HepG2 (cell line): Measurements from ENCODE around the gene WDR86. TPM values are rescaled to one million over a fixed set of nuclear protein-coding genes. Genes with fewer than 3 reads are reported as not detected.
A peak's percentile ranks its signal among the peaks of the same experiment; 100 is the strongest.

Source experiments
- ATAC-seq: fragments of 200-7000 bp; cut with Tn5 transposase; 3 replicates; pipeline ENCODE4 v1.9.1; 2020; ENCODE audit warnings: mild to moderate bottlenecking, moderate library complexity
- BruUV-seq: library from RNA; stranded (reverse); fragments of 400-500 nt; replicated peaks from 2 replicates; lab custom pipeline; 2021; lab: Mats Ljungman, UMichigan
- CTCF ChIA-PET: fragments of 300-600 bp; formaldehyde crosslinking; extraction: SDS; loops from one replicate; lab custom pipeline; 2021; ENCODE audit warnings: low total read pairs, inconsistent platforms, low intra/inter-chr PET ratio; lab: Yijun Ruan, JAX
- POLR2A ChIA-PET: fragments of 350-600 bp; sonication (Branson Sonifier 250); formaldehyde crosslinking; loops from one replicate; lab custom pipeline; 2020; ENCODE audit warnings: antibody characterized with exemption, inconsistent platforms; lab: Yijun Ruan, JAX
- DNase-seq: peaks from one replicate; pipeline ENCODE4 v3.0.0-alpha.2; 2015; ENCODE audit warnings: low spot score
- FAIRE-seq: peaks from 3 replicates; lab custom pipeline; 2011; peaks lifted over from hg19 to GRCh38; lab: Jason Lieb, UNC
- H2AFZ ChIP-seq: one replicate; pipeline ENCODE4 v1.6.1; 2011; ENCODE audit warnings: low read length, inconsistent platforms
- H3K27ac ChIP-seq: fragments of 300-600 bp; 3 replicates; pipeline ENCODE4 v1.8.0; 2011; ENCODE audit warnings: mixed run types, mild to moderate bottlenecking, mixed read lengths, low read length, inconsistent platforms; ENCODE audit not compliant: insufficient read depth; ENCODE audit errors: extremely low read length
- H3K27me3 ChIP-seq, 2 experiments: fragments of 200-600 bp in 1 of 2; 2 replicates in 1 of 2; 3 replicates in 1 of 2; pipeline versions ENCODE4 v1.6.0 to v1.8.0; 2011; ENCODE audit warnings: low read length in 2 of 2, mild to moderate bottlenecking in 2 of 2, moderate library complexity in 2 of 2, inconsistent platforms in 1 of 2; ENCODE audit not compliant: insufficient read depth in 2 of 2, control insufficient read depth in 1 of 2
- H3K36me3 ChIP-seq, 2 experiments: fragments of 200-600 bp in 1 of 2; replicated peaks in 1 of 2; 2 replicates in 1 of 2; 3 replicates in 1 of 2; pipeline versions ENCODE4 v1.5.1 to v1.8.0; 2011; ENCODE audit warnings: low read length in 2 of 2, inconsistent platforms in 1 of 2; ENCODE audit not compliant: insufficient read depth in 2 of 2, control insufficient read depth in 1 of 2
- H3K4me1 ChIP-seq: 2 replicates; pipeline ENCODE4 v1.5.1; 2012; ENCODE audit warnings: low read length, inconsistent platforms; ENCODE audit not compliant: insufficient read depth
- H3K4me2 ChIP-seq: 2 replicates; pipeline ENCODE4 v1.6.0; 2011; ENCODE audit warnings: low read depth, low read length, inconsistent platforms
- H3K4me3 ChIP-seq, 3 experiments: fragments of 200-600 bp in 1 of 3; sonication (generic), shearing (Covaris generic) in 1 of 3; replicated peaks in 1 of 3; 2 replicates each; pipeline ENCODE4 v1.5.1; 2011 to 2016; ENCODE audit warnings: low read length in 3 of 3, inconsistent platforms in 2 of 3, low read depth in 2 of 3, mild to moderate bottlenecking in 2 of 3, control low read depth in 1 of 3, mixed read lengths in 1 of 3; ENCODE audit not compliant: insufficient read depth in 1 of 3
- H3K79me2 ChIP-seq: one replicate; pipeline ENCODE4 v1.6.1; 2011; ENCODE audit warnings: low read length, inconsistent platforms; ENCODE audit not compliant: insufficient read depth
- H3K9ac ChIP-seq: 2 replicates; pipeline ENCODE4 v1.6.0; 2011; ENCODE audit warnings: mild to moderate bottlenecking, low read depth, low read length, inconsistent platforms; ENCODE audit not compliant: insufficient read depth
- H3K9me3 ChIP-seq: 2 replicates; pipeline ENCODE4 v1.5.1; 2012; ENCODE audit warnings: mild to moderate bottlenecking, low read length
- H4K20me1 ChIP-seq: 2 replicates; pipeline ENCODE4 v1.6.0; 2011; ENCODE audit warnings: inconsistent platforms, mild to moderate bottlenecking, low read length, moderate library complexity; ENCODE audit not compliant: insufficient read depth
- ARNTL ChIP-seq: sonication (generic); formaldehyde crosslinking; IDR thresholded peaks from 2 replicates; pipeline ENCODE4 v1.4.0; 2020; ENCODE audit warnings: mild to moderate bottlenecking, missing genetic modification reagents
- BHLHE40 ChIP-seq: IDR thresholded peaks from 2 replicates; pipeline ENCODE4 v1.6.1; 2011; ENCODE audit warnings: low read length, improper control_type of control experiment
- FOXJ3 ChIP-seq: sonication (generic); formaldehyde crosslinking; IDR thresholded peaks from 2 replicates; pipeline ENCODE4 v1.4.0; 2020; ENCODE audit warnings: missing genetic modification reagents, mild to moderate bottlenecking, borderline replicate concordance
- HHEX ChIP-seq: IDR thresholded peaks from 2 replicates; pipeline ENCODE4 v1.6.1; 2016; ENCODE audit warnings: control low read depth
- KLF11 ChIP-seq: IDR thresholded peaks from 2 replicates; pipeline ENCODE4 v1.6.1; 2016; ENCODE audit warnings: missing compliant biosample characterization
- LRRFIP1 ChIP-seq: sonication (generic); formaldehyde crosslinking; conservative IDR thresholded peaks from 2 replicates; pipeline ENCODE4 v1.4.0; 2020; ENCODE audit warnings: missing genetic modification reagents
- NR2F1 ChIP-seq, 2 experiments: fragments of 450-650 bp in 1 of 2; formaldehyde crosslinking in 1 of 2; IDR thresholded peaks; 2 replicates each; pipeline versions ENCODE4 v1.5.0 to v1.6.1; 2016 to 2020; ENCODE audit warnings: mild to moderate bottlenecking in 1 of 2, missing compliant biosample characterization in 1 of 2, missing genetic modification reagents in 1 of 2, moderate library complexity in 1 of 2
- PHF20 ChIP-seq: sonication (generic); formaldehyde crosslinking; IDR thresholded peaks from 2 replicates; pipeline ENCODE4 v1.5.0; 2020; ENCODE audit warnings: mild to moderate bottlenecking, missing genetic modification reagents
- SKI ChIP-seq: fragments of 450-650 bp; IDR thresholded peaks from one replicate; pipeline ENCODE4 v1.6.1; 2018; ENCODE audit warnings: mild to moderate bottlenecking; ENCODE audit not compliant: partially characterized antibody
- SP4 ChIP-seq: sonication (generic); formaldehyde crosslinking; IDR thresholded peaks from 2 replicates; pipeline ENCODE4 v1.8.1; 2023; ENCODE audit warnings: mild to moderate bottlenecking, missing genetic modification reagents
- ZHX1 ChIP-seq: sonication (generic); formaldehyde crosslinking; IDR thresholded peaks from 2 replicates; pipeline ENCODE4 v1.8.1; 2022; ENCODE audit warnings: low read depth, mild to moderate bottlenecking, missing genetic modification reagents
- ZNF180 ChIP-seq: sonication (generic); formaldehyde crosslinking; IDR thresholded peaks from 2 replicates; pipeline ENCODE4 v1.4.0; 2020; ENCODE audit warnings: low read depth, missing genetic modification reagents, borderline replicate concordance
- ZNF687 ChIP-seq: sonication (generic); formaldehyde crosslinking; IDR thresholded peaks from 2 replicates; pipeline ENCODE4 v1.5.1; 2020; ENCODE audit warnings: mild to moderate bottlenecking, missing genetic modification reagents, moderate library complexity
- WGBS: methylation state at CpG from one replicate; pipeline ENCODE4 v1.1.6; 2017; ENCODE audit warnings: low lambda C conversion rate; 5-methylcytosine and 5-hydroxymethylcytosine counted together
- in situ Hi-C: cut with HindIII; loops from 2 replicates; pipeline ENCODE4 v1.10.0; 2017; ENCODE audit warnings: low pct_unique_long_range_greater_than_20kb; ENCODE audit not compliant: extremely low pct_ligation_motif_present
- intact Hi-C: fragments of 100-400 bp; cut with micrococcal nuclease; formaldehyde crosslinking; loops from one replicate; pipeline ENCODE4 v1.10.0; 2022; ENCODE audit not compliant: unreplicated experiment
- polyA plus RNA-seq, 8 experiments: library from polyadenylated mRNA; depleted of rRNA in 3 of 8; stranded (reverse) in 7 of 8; unstranded in 1 of 8; fragments of >200 nt; fragmentation: Illumina TruSeq in 4 of 8; extraction: Trizol in 4 of 8; gene quantifications; 2 replicates each; pipeline versions ENCODE4 v1.2.1 to v1.2.3, GENCODE V29; 2011 to 2016; ENCODE audit warnings: low read depth in 4 of 8, missing spikeins in 1 of 8, mixed read lengths in 1 of 8; ENCODE audit not compliant: insufficient read depth in 1 of 8
- total RNA-seq, 5 experiments: library from RNA; depleted of rRNA; stranded (reverse); fragments of >200 nt; fragmentation: Illumina TruSeq; extraction: Trizol; gene quantifications; 2 replicates each; pipeline ENCODE4 v1.2.3, GENCODE V29; 2016; ENCODE audit warnings: low read depth in 1 of 5

Gene WDR86
- total and polyA plus RNA-seq, 2 of the 13 experiments (the other 11 are each of a cell fraction or from before 2014, with no cell fraction given) = 0.11 to 2.9 TPM

- no peak for TF ChIP-seq SKI
- no peak for TF ChIP-seq LRRFIP1 (CRISPR knock-in tag)
- no peak for TF ChIP-seq HHEX
- TF ChIP-seq SP4 = no peak
Observed at GRCh38 chr7:151429237-151429559, 19.4 kb upstream of the WDR86 start (continued).

GRCh38 chr7:151428378-151429236 is 18.8 kb upstream of the WDR86 start:
- ATAC-seq = peak; percentile 32
- 16% methylated on average over 13 of the region's 13 CpGs for WGBS
- Histone ChIP-seq H3K9me3 (no peaks in the 10 kb centered on the region), H4K20me1 (peaks cover 2% of the 10 kb centered on the region; the same call in 1 of the 2 replicates), H3K36me3 (no peaks in the 10 kb centered on the region), H3K27me3 (peaks cover 6 to 53% of the 10 kb centered on the region in 2 experiments), H3K4me2 (no peak overlapping the region), H3K4me1 (no peaks in the 10 kb centered on the region), H3K27ac (no peak overlapping the region), H3K79me2 (no peaks in the 10 kb centered on the region), H2AFZ (no peak overlapping the region), H3K9ac (no peak overlapping the region), H3K4me3 (no peak overlapping the region)
- POLR2A ChIA-PET = no interaction called here
- FAIRE-seq = no peak
- intact Hi-C loops (no loop called here), in situ Hi-C loops (no loop called here)
- no TSS peak for BruUV-seq
- CTCF ChIA-PET = no interaction called here
- peak; percentile 27 for DNase-seq
- TF ChIP-seq KLF11 (CRISPR knock-in tag) (no peak), ARNTL (CRISPR knock-in tag) (no peak), FOXJ3 (CRISPR knock-in tag) (no peak), ZHX1 (no peak), NR2F1 (CRISPR knock-in tag; IDR thresholded peaks at IDR 0.05) (no peak), ZNF180 (CRISPR knock-in tag) (no peak), ZNF687 (CRISPR knock-in tag) (no peak), BHLHE40 (no peak), PHF20 (CRISPR knock-in tag) (no peak)
